HG02759 (cell line): ENCODE results near the gene ISOC2.
"Not testable (repeated sequence)": the region's sequence is repeated elsewhere in the genome, so short reads cannot be mapped to it uniquely, and the experiment has no call there.

Experiments
- ATAC-seq: cut with Tn5 transposase; IDR thresholded peaks from one replicate; pipeline ENCODE4 v1.9.1; 2021; ENCODE audit warnings: mild to moderate bottlenecking, moderate library complexity; ENCODE audit not compliant: unreplicated experiment

ISOC2 gene

DNA sequence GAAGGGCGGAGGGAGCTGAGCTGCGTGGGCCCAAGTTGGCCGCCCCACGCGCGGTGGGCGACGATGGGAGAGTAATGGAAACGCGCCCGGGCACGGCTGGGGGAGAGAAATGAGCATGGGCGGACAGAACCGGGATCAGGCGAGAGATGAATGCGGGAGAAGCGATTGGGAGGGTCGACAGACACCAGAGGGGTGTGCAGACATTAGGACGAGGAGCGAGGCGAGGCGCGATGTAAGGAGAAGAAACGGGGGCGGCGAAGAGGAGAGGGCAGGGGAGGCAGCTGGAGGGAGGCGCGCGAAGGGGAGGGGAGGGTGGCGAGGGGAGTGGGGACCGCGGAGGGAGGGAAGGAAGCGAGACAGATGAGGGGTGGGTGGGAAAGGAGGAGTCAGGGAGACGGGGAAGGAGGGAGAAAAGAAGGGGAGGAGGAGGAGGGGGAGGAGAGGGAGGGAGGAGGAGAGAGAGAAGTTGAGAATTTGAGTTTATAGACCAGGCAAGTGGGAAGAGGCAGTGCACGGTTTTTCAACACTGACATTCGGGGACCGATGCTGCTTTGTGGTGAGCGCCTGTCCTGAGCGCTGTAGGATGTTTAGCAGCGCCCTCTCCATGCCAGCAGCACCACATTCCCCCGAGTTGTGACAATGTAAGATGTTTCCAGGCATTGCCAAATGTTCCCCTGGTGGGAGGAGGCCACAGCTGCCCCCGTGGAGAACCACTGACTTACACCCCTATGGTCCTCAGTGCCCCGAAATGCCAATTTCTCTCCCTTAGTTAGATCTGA, 18.2 kb downstream of the ISOC2 start, which contains the start of gene SHISA7:
Gene SHISA7, minus strand, starts transcription at position 256 of the 779 bp plus-strand sequence. CDS start 437 bp downstream, outside the sequence.
- ATAC-seq, result no peak

DNA sequence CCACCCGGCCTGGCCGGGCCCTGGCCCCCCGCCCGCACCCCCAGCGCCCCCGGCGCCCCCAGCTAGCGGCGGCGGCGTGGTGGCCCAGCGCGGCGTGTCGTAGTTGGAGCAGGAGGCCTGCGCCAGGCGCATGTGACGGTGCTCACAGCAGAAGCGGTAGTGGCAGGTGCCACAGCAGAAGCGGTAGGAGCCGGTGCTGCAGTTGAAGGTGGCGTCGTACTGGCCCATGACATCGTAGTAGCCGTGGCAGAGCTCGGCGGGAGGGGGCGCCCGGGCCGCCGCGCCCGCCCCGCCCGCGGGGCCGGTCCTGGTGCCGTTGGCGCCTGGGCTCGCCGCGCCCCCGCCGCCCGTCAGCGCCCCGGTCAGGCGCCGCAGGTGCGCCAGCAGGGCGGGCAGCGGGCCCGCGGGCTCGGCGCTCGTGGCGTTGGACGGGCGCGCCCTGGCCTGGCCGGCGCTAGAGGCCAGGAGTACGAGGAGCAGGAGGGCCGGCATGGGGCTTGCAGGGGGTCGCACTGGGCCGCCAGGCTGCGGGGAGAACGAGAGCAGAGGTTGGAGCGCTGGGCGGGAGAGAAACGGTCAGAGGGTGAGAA, 19.0 kb downstream of the ISOC2 start:
- ATAC-seq, result no peak

DNA sequence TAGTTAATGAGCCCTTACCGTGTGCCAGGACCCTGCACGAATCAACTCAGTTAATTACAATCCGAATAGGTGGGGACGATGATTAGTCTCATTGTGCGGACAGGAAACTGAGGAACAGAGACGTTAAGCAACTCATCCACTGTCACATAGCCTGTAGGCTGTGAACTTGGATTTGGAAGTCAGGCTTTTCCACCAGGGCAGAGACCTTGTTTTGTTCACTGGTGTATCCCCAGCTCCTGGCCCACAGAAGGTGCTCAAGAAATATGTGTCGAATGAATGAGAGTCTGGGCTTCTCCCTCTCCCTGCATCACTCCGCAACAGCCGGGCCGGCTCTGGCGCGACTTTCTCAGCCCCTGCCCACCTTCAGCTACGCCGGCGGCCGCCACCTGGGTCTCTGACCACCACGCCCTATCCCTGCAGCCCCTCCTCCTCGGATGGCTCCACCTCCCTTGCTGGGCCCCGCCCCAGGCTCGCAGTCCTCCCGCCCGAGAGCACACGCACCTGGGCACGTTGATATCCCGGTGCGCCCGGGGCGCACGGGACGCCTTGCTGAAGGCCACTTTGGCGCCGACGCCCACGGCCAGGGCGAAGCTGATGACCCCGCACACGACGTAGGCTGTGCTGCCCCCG, 19.6 kb downstream of the ISOC2 start:
- no peak for ATAC-seq

DNA sequence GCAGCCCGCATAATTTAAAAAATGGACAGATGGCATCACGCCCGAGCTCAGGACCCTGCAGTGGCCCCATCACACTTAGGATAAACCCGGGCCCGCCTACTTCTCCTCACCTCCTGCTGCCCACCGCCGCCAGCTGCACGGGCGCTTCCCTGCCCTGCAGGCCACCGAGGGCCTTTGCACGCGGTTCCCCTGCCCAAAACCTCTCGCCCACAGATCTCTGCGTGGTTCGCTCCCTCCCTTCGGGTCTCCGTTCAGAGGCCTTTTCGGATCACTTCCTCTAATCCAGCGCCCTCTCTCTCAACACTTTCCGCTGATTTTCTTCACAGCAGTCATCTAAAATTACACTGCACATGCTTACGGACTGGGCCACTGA, 20.1 kb downstream of the ISOC2 start:
- ATAC-seq, result no peak

DNA sequence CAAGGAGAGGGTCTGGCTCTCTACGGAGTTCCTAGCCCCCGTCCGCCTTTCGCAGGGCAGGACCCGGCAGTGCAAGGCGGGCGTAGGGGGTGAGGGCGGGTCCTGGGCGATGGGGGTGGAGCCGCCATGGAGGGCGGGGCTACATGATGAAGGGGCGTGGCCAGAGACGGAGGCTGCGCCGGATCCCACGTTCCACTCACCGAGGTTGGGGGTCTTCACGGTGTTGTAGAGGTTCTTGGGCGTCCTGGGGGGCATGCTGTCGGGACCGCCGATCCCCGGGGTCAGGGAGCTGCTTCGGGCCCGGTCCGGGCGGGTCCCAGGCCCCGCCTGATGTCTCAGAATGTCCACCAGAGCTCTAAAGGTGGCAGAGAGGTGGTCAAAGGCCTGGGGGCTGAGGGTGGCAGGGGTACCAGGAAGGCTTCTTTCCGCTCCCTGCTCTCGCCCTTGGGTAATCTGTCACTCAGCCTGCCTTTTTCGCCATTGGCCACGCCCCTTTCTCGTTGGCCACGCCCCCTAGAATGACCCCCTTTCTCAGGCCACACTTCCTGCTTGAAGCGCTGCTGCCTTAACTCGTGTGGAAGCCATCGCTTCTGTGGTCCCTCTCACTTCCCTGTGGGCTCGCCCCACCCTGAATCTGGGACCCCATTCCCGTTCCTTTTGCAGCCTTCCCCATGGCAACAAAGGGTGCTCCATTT, 20.9 kb downstream of the ISOC2 start:
- no peak for ATAC-seq

DNA sequence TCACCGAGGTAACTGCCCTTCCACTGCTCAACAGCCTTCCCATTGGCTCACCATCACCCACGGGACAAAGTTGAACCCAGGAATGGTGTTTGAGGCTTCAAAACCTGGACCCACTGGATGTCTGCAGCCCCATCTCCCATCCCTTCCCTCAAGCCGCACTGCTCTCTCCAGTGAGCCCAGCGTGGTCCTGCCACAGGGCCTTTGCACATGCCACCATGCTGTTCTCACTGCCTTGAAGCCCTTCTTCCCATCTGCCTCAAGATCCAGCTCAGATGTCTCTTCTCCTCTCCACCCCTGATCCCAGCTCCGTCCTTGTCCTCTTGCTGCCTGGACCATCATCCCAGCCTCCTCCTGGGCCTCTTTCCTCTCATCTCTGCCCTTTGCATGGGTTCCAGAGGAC, 22.4 kb downstream of the ISOC2 start:
- no peak for ATAC-seq

DNA sequence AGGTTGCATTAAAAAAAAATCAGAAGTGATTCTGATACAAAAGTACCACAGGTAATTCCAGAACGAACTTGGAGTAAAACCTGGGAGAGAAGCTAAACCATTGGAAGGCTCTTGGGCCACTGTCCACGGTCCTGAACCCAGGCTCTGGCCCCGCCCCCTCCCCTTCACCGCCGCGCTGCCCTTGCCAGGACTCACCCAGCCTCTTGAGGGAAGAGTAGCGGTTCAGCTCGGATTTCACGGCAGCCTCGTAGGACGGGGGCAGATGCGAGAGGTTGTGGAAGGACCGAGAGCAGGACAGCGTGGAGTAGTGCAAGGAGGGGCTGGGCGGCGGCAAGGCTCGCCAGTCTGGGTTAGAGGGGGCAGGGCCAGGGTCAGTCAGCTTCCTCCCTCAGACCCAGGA, 24.0 kb downstream of the ISOC2 start:
- ATAC-seq, result no peak

DNA sequence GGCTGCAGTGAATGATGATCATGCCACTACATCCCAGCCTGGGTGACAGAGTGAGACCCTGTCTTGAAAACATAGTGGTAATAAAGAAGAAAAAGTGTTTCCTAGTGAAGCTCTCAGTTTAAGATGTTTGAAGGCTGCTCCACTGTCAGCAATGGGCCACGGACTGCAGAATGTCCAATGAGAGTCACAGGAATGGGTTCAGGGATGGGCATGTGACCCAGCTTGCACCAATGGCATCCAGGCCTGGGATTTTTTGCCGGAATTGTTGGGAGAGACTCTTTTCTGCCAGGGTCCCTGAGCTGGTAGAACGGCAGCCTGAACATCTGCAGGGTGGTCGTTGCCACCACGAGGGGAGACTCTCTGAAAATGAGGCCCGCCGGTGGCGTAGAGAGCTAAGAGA, 24.6 kb downstream of the ISOC2 start:
- ATAC-seq, result no peak

DNA sequence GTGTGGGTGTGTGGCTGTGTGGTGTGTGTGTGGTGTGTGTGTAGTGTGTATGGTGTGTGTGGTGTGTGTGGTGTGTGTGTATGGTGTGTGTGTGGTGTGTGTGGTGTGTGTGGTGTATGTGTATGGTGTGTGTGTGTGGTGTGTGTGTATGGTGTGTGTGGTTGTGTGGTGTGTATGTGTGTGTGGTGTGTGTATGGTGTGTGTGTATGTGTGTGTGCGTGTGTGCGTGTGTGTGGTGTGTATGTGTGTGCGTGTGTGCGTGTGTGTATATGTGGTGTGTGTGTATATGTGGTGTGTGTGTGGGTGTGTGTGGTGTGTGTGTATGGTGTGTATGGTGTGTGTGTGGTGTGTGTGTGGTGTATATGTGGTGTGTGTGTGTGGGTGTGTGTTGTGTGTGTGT, 26.4 kb downstream of the ISOC2 start:
- ATAC-seq, result no peak

DNA sequence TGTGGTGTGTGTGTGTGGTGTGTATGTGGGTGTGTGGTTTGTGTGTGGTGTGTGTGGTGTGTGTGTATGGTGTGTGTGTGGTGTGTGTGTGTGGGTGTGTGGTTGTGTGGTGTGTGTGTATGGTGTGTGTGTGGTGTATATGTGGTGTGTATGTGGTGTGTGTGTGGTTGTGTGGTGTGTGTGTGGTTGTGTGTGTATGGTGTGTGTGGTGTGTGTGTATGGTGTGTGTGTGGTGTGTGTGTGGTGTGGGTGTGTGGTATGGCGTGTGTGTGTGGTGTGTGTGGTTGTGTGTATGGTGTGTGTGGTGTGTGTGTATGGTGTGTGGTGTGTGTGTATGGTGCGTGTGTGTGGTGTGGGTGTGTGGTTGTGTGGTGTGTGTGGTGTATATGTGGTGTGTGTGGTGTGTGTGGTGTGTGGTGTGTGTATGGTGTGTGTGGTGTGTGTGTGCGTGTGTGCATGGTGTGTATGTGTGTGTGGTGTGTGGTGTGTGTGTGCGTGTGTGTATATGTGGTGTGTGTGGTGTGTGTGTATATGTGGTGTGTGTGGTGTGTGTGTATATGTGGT, 27.0 kb downstream of the ISOC2 start:
- no peak for ATAC-seq

DNA sequence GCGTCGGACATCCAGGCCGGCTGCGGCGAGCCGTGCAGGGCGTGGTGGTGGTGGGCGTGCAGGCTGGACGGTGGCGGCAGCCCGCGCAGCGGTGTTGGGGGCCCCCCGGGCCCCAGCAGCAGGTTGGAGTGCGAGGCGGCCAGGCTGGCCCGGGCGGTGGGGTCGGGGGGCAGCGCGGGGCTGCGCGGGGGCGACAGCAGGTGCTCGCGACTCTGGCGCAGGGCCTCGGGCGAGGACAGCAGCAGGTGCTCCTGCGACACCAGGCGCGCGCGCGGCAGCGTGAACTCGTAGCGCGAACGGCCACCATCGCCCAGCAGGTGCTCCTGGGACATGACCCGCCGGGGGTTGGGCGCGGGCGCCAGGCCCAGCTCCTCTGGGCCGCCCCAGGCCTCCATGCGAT, 28.1 kb downstream of the ISOC2 start:
- ATAC-seq, result no peak

DNA sequence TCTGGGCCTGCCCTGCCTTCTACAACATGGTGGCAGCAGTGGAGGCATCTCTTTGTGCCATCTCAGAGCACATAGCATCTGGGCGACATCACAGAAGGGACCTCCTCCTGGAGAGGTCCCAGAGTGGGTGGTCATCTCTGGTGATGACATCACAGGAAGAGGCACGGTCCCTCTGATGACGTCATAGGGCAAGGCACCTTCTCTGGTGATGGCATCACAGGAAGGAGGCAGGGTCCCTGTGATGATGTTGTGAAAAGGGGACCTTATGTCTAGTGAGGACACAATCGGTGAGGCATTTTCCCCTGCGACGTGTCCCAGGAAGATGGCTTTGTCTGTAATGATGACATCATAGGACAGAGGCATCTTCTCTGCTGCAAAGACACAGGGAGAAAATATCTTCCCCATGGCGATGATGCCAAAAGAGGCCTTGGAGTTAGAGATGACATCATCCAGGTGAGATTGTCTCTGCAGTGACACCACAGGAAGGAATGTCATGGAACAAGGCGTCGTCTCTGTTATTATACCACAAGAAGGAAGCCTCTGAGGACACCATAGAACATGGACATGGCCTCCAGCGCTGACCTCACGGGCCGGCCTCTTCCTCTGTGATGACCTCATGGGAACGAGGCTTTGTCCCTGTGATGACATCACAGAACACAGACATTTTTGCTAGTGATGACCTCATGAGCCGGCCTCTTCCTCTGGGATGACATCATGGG, 29.0 kb downstream of the ISOC2 start:
- ATAC-seq, result no peak

DNA sequence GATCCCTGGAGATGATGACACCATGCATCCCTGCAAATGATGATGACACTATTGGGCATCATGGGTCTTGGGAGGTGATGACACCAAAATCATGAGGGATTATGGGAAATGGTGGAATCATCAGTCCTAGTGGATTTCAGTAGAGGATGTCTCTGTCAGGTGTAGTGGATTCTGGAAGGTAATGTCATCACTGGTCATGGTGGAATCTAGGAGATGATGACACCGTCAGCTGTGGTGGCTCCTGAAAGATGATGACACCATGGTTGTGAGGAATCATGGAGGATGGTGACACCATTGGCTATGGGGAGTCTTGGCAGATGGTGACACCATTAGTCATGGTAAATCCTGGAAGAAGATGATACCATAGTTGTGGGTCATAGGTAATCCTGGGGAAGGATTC, 30.3 kb downstream of the ISOC2 start:
- no peak for ATAC-seq

DNA sequence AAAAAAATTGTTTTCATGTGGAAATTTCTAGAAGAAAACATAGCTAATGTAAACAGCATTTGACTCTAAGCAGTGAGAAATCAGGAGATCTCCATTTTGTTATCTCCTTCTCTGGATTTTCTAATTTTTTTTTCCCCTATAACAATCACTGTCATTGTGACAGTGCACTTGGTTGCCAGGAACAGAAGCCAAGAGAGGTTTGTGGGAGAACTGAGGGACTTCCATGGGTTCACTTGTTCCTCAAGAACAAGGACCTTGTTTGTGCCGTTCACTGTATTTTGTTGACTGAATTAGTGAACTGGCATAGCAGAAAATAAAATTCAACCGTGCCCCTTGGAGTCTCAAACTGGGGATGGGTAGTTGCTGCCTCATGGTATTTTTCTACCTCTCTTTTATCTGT, 35.4 kb downstream of the ISOC2 start:
- ATAC-seq, result no peak

DNA sequence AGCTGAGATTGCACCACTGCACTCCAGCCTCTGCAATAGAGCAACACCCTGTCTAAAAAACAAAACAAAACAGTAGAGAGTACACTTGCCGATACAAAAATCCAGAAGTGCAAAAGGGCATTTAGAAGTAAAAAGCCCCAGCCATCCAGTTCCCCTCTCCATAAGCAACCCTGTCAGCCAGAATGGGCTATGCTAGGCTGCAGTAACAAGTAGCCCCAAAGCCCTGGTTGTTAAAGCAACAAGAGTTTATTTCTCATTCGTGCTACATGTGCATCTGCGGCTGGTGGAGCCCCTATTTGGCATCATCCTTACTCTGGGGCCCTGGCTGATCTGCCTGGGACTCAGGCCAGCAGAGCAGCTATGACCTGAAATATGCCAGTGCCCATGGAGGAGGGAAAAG, 36.9 kb downstream of the ISOC2 start:
- no peak for ATAC-seq

DNA sequence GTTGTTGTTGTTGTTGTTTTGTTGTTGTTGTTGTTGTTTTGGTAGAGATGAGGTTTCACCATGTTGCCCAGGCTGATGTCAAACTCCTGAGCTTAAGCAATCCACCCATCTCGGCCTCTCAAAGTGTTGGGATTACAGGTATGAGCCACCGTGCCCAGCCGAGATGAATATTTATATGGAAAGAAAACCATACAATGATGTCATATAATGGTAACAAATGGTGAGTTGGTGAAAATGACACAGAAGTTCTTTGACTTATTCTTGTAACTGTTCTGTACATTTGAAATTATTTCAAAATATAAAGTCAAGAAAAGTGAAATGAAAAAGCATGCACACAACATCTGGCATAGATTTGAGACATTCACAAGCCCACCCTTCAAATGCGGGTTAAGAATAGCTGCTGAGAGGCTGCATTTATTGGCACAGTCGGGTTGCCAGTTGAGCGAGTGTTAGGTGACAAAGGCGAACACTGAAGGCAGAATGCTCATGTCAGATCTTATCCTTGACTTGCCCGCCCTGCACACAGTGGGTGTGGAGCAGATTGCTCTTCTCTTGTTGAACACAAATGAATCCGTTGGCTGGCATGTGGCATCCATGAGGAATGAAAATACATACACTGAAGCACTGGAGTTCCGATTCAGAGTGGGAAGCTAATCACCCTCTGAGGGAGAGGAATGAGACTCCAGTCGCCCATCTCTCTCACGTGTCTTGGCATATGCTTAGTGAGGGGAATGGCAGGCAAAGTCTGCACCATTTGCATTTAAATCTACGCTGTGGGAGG, 38.0 kb downstream of the ISOC2 start:
- ATAC-seq, result no peak

DNA sequence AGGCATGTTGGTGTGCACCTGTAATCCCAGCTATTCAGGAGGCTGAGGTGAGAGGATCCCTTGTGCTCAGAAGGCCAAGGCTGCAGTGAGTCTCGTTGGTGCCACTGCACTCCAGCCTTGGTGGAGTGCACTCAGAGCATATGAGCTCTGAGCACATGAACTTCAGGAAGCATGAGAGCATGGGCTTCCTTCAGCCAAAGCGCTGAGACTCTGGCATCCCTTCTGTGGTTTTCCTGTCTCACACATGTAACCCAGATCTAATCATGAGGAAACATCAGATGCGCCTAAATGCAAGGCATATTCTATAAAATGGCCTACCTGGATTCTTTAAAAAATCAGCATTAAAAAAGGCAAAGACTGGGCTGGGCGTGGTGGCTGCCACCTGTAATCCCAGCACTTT, 40.2 kb downstream of the ISOC2 start:
- ATAC-seq, result not testable (repeated sequence)

DNA sequence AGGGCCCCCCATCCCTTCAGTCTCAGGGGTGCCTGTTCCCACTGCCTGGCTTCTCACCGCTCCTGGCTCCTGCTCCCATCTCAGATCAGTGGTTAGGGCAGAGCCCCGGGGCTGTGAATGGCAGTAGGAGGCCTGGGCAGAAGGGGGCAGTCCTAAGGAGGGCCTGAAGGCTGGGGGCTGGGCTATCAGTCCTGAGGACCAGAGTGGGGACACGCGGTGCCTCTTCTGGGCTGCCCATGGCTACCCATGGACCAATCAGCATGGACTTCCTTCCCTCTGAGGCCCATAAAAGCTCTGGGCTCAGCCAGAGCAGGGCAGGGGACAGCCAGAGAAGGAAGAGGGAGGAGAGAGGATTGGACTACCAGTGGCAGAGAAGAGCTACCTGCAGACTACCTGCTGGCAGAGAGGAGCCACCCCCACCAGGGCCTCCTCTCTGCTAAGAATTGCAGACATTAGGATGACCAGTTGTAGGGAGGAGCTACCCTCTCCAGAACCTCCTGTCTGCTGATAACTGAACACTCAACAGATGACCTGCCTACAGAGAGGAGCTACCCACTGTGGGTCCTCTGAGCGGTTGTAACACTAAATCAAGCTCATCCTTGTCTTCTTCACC, 41.7 kb downstream of the ISOC2 start:
- no peak for ATAC-seq

DNA sequence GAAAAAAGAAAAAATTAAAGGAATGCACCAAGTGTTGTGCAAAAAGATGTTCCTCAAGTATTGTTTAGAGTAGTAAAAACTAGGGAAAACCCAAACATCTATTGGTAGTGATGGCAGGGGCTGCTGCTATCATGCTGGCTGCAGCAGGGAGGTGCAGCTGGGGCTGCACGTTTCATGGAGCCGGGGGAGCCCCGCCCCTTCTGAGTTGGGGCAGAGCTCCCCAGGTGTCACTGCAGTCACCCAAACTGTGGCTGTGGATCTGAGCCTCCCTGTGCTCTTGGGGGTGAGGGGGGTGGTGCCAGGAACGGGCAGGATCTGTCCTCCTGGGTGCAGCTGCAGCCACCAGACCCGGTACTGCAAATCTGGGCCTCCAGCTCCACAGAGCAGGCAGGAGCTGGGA, 42.3 kb downstream of the ISOC2 start:
- ATAC-seq, result no peak

DNA sequence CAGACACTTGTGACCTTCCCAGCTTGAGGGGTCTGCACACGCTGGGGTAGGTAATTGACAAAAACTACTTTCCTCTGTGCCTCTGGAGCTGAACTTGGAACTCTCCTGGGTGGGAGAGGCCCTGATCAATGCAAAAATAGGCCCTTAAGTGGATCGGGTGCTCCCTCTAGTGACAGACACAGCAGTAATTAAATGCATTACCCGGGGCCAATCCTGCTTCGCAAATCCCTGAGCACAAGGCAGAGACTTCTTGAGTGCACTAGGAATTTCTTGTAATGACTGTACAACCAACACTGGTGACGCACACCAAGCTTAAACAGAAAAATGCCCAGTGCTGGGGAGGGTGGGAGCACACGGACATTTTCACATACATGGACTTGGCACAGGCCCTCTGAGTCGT, 43.3 kb downstream of the ISOC2 start:
- no peak for ATAC-seq
